ENCODE results near the gene BMP3. TPM values are rescaled to one million over a fixed set of nuclear protein-coding genes. Genes with fewer than 3 reads are reported as not detected.
A peak's percentile ranks its signal among the peaks of the same experiment; 100 is the strongest.

Gene BMP3
- total RNA-seq, 1 donor from 2014 or later, result 18.2 TPM

DNA sequence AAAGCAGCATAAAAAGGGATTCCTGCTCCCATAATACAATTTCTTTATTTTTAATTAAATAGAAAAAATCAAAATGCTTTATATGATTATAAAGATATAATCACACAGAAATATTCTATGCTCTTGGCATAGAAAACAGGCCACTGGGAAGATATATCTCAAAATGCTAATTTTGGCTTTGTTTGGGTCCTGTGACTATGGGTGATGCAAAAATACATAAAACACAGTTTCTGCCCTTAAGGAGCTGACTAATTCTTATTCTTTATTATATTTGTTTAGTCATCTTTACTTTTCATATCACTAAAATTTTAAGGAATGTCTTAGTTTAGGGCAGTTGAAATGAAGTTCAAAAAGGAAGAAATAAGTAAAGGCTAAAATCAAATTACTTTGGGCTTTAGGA, 7.0 kb upstream of the BMP3 start:
- Histone ChIP-seq H3K9me3 (no peaks in the 10 kb centered on the region), H3K36me3 (no peaks in the 10 kb centered on the region), H3K27ac (no peak overlapping the region), H3K4me1 (peaks cover 5% of the 10 kb centered on the region), H3K4me3 (no peak overlapping the region), H3K27me3 (ENCODE audit: low read depth) (no peaks in the 10 kb centered on the region)
- DNase-seq, result no peak
- intact Hi-C loops (cut with DNase I), result no loop called here
- TF ChIP-seq, protein P1, sequence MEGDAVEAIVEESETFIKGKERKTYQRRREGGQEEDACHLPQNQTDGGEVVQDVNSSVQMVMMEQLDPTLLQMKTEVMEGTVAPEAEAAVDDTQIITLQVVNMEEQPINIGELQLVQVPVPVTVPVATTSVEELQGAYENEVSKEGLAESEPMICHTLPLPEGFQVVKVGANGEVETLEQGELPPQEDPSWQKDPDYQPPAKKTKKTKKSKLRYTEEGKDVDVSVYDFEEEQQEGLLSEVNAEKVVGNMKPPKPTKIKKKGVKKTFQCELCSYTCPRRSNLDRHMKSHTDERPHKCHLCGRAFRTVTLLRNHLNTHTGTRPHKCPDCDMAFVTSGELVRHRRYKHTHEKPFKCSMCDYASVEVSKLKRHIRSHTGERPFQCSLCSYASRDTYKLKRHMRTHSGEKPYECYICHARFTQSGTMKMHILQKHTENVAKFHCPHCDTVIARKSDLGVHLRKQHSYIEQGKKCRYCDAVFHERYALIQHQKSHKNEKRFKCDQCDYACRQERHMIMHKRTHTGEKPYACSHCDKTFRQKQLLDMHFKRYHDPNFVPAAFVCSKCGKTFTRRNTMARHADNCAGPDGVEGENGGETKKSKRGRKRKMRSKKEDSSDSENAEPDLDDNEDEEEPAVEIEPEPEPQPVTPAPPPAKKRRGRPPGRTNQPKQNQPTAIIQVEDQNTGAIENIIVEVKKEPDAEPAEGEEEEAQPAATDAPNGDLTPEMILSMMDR (IDR thresholded peaks at IDR 0.05), result no peak
- no peak for ATAC-seq

DNA sequence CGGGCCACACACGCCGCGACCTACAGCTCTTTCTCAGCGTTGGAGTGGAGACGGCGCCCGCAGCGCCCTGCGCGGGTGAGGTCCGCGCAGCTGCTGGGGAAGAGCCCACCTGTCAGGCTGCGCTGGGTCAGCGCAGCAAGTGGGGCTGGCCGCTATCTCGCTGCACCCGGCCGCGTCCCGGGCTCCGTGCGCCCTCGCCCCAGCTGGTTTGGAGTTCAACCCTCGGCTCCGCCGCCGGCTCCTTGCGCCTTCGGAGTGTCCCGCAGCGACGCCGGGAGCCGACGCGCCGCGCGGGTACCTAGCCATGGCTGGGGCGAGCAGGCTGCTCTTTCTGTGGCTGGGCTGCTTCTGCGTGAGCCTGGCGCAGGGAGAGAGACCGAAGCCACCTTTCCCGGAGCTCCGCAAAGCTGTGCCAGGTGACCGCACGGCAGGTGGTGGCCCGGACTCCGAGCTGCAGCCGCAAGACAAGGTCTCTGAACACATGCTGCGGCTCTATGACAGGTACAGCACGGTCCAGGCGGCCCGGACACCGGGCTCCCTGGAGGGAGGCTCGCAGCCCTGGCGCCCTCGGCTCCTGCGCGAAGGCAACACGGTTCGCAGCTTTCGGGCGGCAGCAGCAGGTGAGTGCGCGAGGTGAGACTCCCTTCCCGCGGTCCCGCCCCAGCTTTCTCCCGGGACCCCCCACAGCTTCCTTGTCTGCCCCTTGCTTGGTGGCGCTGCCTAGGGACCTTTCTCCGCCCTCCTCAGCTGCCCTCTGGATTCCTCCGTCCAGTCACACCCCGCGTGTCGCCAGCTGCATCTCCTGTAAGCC, 678 bp downstream of the BMP3 start:
- intact Hi-C loops (cut with DNase I), result no loop called here
- peak; percentile 70 to 72 for ATAC-seq
- Histone ChIP-seq H3K27ac (peak overlapping the region; percentile 64), H3K4me1 (peaks cover 7% of the 10 kb centered on the region), H3K36me3 (no peaks in the 10 kb centered on the region), H3K9me3 (no peaks in the 10 kb centered on the region), H3K4me3 (peak overlapping the region; percentile 52), H3K27me3 (ENCODE audit: low read depth) (peaks cover 39% of the 10 kb centered on the region)
- peak; percentile 53 for DNase-seq
- TF ChIP-seq, protein P1 (IDR thresholded peaks at IDR 0.05), result no peak

DNA sequence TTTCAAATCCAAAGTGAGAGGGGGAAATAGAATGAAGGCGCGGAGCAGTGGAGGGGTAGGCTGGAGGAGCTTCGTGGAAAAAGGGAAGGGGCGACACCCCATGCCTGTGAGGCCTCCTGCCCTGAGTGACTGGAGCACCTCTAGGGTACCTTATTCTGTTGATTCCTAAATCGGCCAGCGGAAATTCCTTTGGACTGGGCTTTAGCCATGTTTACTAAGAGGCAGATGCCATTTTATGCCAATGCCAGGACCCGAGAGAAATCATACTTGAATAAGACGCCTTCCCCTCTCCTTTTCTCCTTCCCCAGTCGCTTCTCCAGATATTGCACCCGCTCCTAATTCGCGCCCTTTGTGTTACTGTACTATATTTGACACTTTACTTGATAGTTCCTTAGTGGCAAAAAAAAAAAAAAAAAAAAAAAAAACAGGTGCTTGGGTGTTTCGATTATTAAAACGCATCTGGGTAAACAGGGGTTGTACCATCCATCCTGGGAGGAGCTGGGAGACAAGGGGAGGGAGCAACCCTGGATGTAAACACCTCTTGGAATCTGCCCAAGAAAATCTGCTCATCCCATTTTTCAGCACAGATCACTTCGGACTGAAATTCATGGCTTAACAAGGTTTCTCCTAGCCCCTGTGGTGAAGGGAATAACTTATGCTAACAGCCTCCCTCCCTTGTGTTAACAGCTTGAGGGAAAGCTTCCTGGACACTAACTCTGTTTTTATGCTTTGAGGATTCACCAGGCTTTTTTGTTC, 1.5 kb downstream of the BMP3 start:
- intact Hi-C loops (cut with DNase I), result no loop called here
- peak in 1 of 2 donors; percentile 22 for ATAC-seq
- Histone ChIP-seq H3K4me3 (peak overlapping the region; percentile 52), H3K27me3 (ENCODE audit: low read depth) (peaks cover 39% of the 10 kb centered on the region), H3K9me3 (no peaks in the 10 kb centered on the region), H3K27ac (peak overlapping the region; percentile 64), H3K36me3 (no peaks in the 10 kb centered on the region), H3K4me1 (peaks cover 7% of the 10 kb centered on the region)
- TF ChIP-seq, protein P1 (IDR thresholded peaks at IDR 0.05), result no peak
- no peak for DNase-seq

DNA sequence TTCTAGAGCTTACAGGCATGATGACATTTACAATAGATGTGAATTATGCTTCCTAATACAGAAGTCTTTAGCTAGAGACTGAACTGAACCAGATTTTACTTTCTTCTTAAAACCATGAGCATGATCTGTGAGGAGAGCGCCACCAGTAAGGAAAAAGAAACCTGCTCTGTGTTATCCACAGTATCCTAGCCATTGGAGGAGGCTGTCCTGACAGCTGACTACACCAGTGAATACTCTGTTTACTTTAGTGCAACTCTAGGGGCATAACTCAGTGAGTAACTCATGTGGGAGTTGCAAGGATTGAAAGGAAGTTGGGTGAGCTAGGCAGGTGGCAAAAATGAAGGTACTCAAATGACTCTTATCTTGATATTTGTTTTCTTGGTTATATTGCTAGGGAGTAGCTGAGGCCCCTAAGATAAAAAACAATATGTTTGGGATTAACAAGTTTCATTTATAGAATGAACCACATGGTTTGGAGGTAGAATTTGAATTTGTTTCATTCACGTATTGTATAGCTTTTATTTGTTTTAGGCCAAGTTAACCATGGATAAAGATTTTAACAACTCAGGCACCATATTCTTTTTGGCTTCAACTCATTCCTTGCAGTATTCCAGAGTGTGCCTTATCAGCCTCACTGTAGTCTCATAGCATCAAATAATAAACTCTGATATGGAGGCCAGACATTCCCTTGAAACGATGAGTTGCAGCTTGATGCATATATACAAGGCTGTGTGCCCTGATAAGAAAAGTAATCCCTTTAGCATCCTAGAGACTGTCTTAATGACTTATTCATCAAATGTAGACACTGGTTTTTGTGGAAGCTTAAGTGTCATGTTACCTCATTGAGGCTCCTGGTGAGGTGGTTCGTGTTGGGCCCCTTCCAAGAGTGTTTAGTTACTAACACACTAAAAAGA, 2.5 kb downstream of the BMP3 start:
- peaks cover 7% of the 10 kb centered on the region for H3K4me1 ChIP-seq
- no peaks in the 10 kb centered on the region for H3K9me3 ChIP-seq
- no peak overlapping the region for H3K27ac ChIP-seq
- peak overlapping the region; percentile 52 for H3K4me3 ChIP-seq
- no peak for DNase-seq
- peak in 1 of 2 donors; percentile 61 for ATAC-seq
- no peaks in the 10 kb centered on the region for H3K36me3 ChIP-seq
- peaks cover 39% of the 10 kb centered on the region for H3K27me3 ChIP-seq (ENCODE audit: low read depth)
- TF ChIP-seq, protein P1 (IDR thresholded peaks at IDR 0.05), result no peak
- intact Hi-C loops (cut with DNase I), result no loop called here

Data from lower lobe of right lung (tissue), 2 donors.